NCI-H82 treated with DMSO at 0.1 percent for 48 hours (cell line): ENCODE data around the gene PDE6H.

Experiments
- DNase-seq: peaks from one replicate; lab custom pipeline; 2025; ENCODE audit not compliant: unreplicated experiment; lab: John Stamatoyannopoulos, UW

PDE6H gene

DNA sequence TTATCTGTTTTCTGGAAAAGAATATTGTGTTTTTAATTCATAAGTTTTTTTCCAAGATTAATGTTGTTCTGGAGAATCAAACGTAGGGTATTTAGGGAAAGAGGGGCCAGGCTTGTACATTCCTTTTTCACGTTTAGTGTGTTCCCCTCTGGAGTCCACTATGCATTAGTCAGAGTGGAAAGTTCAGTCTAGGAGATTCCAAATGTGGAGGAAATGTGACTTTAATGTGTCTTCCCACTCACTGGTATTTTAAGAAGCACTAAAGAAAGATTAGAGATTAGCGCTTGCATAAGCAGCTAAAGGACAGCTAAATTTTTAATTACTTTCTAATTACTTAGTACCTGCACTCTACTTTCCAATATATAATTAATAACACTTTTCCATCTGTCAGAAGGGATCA lies 4.4 kb upstream of the PDE6H start:
- peak; percentile 61 for DNase-seq

DNA sequence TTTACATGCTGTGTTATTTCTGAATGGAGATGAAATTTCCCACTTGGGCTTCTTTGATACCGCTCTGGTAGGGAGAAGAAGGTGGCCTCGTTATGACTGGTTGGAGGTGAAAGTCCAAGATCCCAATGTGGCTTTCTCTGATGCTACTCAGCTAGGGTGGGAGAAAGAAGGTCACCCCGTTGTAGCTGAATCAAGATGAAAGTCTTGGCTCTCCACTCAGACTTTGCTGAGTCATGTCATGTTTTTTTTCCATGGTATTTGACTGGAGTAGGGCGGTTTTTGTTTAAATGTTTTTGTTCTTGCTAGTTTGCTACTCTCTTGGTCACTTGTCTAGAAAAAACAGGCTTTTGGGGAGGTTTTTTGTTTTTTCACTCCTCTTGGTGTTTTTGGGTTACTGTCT lies 2.4 kb upstream of the PDE6H start:
- DNase-seq, result no peak

DNA sequence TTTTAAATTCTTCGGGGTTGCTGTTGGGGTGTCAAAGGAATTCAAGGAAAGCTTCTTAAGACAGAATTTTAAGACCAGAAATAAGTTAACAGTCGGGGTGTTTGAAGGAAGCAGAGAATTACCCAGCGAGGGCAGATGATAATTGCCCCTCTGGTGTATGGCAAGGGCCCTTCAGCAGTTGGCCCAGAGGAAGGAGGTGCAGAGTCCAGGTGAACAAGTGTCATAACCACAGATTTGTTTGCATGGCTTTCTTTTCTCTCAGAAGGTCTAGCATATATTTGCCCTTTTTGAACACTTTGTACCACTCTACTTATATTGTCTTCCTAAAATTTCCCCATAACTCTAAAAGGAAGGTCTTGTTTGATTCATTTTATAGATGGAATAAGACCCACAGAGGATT lies 1.8 kb downstream of the PDE6H start:
- DNase-seq, result no peak

DNA sequence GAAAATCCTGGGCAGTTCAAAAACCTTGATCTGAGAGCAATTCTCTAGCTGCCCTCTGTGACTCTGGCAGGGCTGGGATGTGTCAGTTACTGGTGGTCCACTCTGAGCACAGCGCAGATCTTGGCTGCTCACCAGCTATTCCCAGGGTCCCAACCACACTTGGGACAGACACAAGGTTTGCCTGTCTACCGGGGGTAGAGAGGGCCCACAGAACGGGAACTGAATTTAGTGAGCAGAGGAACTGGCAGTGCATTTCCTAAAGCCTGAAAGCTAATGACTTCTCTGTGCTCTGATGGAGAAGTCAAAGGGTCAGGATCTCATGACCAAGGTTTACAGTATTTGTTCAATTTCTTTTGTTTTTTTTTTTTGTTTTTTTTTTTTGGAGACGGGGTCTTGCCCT lies 2.6 kb downstream of the PDE6H start:
- DNase-seq, result no peak

DNA sequence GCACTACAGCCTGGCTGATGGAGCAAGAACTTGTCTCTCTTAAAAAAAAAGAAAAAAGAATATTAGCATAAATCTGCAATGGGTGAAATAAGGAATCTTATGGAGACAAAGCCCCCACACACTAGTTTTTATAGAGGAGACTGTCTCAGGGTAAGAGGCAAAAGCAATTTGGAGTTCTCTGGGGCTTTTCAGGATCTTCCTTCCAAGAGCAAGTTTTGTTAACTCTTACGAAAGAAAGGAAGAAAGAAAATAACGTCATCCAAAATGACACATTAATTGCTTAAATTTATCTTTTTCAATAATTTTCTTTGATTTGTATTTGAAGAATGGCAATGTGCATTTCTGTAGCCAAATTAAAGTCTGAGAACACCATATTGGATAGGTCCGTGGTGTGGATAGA lies 3.8 kb downstream of the PDE6H start:
- DNase-seq, result no peak

DNA sequence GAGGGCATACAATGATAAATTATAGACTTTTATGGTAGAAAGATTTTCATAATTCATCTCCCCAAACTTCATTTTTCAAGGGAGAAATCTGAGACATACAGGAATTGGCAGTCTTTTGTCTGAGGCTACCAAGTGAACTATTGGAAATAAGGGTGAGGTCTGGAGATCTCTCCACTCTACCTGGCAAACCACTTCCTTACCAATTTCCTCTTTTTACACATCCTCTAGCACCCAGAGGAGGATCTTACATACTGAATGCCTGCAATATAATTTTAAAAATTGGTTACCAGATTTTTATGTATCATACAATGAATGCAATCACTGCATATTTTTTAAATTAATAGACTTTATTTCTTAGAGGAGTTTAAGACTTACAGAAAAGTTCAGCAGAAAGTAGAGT lies 6.6 kb downstream of the PDE6H start:
- DNase-seq, result no peak

DNA sequence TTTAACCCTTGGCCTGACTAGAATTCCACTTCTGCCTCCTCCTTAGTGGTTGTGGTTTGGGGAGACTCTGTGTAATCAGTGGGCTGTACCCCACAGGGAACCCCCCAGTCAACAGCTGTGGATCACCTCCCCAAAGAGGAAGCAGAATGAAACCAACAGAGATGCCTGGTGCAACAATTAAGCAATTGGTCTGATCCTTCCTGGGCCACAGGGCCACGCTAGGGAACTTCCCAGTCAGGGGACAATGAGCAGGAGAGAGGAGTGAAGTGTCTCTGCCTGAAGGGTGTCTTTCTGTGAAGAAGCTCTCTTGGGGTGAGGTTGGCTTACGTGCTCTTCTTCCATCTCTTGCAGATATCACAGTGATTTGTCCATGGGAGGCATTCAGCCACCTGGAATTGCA lies 8.2 kb downstream of the PDE6H start:
- no peak for DNase-seq

DNA sequence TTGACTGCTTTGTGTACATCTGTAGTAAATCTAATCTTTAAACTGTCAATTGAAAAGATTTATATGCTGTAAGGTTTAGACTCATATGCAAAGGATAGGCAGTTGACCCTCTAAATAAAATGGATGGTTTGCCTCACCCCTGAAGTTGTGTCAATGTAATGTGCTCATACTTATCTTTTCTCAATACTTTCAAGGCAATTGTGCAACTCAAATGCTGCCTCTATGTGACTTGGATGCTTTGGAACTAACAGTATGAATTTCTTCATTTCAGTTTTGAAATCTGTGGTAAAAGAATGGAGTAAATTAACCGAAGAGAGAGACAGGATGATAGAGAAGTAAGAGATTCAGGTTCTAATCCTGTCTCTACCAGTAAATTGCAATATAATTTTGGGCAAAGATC lies 9.7 kb downstream of the PDE6H start:
- DNase-seq, result no peak

DNA sequence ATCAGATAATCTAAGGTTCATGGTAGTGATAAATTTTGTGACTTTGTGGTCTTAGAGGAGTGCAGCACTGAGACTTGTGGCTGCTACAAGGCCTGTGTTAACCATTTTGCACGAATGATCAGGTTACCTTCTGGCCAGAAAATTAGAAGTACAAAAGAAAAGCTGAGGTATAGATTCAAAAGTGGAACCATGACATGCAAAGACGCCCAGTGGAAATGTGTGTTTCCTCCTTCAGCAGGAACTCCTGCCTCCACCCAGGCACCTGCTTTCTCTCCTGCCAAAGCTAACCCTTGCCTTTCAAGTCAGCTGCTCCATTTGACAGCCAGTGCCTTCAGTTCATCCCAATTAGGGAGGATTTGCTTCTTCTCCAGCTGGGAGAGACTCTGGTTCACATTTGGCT lies 10.1 kb downstream of the PDE6H start:
- DNase-seq, result no peak

DNA sequence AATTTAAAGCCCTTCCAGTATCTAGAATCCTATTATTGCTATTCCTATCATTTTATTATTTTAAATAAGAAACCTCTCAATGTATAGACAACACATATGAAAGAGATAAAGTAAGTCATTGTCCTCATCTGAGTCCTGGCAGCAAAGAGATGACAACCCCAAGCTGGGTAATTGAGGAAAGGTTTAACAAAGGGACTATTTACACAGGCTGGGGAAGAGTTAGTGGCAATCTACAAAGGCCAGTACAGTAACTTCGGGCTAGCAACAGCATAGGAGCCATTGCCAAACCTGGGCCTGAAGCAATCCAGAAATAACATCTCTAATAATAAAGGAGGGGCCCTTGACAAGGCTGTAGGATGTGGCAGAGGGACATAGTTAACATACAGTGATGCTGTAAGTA lies 11.2 kb downstream of the PDE6H start:
- no peak for DNase-seq

DNA sequence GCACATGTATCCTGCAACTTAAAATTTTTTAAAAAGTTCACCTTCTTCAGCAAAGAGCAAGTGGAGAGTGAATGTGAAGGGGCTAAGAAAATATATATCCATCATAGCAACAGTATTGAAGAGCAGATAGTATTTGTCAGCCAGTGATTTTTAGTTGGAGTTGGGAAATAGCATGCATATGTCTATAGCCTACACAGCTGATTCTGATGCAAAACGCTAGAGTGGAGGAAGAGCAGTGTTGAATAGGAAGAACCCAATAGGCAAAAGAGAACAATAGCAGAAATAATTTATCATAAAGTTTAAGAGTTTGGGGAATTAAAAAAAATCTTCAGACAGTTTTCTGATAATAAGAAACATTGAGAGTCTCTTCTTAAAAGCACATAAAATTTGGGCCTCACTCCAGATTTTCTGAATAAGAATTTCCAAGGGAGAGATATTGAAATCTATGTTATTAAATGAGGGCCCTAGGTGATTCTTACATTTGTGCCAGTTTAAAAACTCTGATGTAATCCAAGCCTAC lies 12.0 kb downstream of the PDE6H start:
- DNase-seq, result no peak

DNA sequence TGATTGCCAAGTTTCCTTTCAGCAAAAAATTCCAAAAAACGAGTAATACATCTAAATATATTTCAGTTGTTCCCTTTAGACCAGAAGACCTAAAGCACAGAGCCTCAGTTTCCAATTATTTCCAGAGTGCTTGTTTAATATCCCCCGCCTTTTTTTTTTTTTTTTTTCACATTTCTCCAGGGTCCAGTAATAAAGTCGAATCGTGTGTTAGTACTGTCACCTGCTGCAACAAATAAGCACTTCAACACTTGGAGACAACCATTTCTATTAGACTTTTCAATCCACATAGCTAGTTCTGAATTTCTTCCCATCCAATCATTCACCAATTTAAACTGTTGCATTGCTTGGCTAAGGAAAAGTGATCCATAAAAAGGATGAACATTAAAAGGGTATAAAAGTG lies 13.6 kb downstream of the PDE6H start:
- DNase-seq, result no peak

DNA sequence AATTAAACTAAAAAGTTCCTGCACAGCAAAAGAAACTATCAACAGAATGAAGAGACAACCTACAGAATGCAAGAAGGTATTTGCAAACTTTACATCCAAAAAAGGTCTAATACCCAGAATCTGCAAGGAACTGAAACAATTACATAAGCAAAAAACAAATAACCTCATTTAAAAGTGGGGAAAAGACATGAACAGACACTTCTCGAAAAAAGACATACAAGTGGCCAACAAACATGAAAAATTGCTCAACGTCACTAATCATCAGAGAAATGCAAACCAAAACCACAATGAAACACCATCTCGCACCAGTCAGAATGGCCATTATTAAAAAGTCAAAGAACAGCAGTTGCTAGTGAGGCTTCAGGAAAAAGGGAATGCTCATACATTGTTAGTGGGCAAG lies 15.2 kb downstream of the PDE6H start:
- DNase-seq, result no peak

DNA sequence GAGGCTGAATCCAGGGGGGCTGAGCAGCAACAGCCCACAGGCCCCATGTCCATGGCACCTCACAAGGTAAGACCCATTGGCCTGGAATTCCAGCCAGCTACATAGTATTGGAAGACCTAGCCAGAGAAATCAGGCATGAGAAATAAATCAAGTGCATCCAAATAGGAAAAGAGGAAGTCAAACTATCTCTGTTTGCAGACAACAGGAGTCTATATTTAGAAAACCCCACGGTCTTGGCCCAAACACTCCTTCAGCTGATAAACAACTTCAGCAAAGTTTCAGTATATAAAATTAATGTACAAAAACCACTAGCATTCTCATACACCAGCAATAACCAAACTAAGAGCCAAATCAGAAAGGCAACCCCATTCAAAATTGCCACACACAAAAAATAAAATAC lies 16.9 kb downstream of the PDE6H start:
- DNase-seq, result no peak

DNA sequence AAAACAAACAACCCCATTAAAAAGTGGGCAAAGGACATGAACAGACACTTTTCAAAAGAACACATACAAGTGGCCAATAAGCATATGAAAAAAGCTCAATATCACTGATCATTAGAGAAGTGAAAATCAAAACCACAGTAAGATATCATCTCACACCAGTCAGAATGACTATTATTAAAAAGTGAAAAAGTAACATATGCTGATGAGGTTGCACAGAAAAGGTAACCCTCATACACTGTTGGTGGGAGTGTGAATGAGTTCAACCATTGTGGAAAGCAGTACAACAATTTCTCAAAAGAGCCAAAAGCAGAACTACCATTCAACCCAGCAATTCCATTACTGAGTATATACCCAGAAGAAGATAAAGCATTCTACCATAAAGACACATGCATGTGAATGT lies 18.2 kb downstream of the PDE6H start:
- no peak for DNase-seq

DNA sequence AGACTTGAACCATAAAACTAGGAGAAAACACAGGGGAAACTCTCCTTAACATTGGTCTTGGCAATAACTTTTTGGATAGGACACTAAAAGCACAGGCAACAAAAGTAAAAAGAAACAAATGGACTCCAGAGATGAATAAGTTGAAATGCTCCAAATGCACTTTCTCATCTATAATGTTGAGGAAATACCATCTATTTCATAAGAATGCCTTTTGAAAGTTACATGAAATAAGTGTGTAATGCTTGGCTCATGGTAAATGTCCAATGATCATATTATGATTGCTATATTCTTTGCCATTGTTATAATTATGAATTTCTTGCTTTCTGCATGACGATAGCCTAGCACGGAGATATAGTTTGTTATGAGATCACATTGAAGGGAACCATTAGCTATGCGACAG lies 19.8 kb downstream of the PDE6H start:
- no peak for DNase-seq

DNA sequence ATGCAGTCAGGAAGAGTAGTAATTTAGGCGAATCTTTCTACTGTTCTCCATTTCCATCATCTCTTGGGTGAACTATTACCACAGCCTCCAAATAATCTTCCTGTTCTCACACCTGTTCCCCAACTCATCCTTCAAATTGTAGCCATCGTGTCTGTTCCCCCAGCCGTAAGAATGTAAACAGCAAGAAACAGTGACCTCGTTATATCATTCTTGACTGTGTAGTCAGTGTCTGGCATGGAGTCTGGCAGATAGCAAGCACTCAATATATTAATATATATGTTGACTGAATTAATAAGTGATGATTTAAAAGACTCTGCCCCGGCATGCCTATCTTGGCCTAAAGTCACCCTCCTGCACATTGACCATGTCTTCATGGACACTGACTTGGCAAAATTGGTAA lies 20.3 kb downstream of the PDE6H start:
- DNase-seq, result no peak

DNA sequence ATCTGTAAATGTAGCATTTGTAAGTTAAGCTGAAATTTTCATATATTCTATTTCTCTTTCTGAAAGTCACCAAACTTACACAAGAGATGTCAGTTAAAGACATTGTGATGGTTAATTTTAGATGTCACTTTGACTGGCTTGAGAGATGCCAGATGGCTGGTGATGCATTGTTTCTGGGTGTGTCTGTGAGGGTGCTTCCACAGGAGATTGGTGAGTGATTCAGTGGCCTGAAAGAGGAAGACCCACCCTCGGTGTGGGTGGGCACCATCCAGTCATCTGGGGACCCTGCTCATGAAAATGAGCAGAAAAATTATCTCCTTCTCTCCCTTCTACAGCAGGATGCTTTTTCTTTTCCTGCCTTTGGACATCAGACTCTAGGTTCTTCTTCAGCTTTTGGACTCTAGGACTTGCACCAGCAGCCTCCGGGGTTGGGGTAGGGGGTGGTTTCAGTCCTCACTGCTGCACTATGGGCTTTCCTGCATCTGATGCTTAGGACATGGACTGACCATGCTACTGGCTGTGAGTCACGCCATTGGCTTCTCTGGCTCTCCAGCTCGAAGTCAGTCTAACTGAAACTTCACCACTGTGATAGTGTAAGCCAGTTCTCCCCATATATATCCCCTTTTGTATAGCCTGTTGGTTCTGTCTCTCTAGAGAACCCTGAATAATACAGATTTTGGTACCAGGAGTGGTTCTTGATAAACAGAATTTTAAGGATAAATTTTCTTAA lies 20.9 kb downstream of the PDE6H start:
- DNase-seq, result no peak

DNA sequence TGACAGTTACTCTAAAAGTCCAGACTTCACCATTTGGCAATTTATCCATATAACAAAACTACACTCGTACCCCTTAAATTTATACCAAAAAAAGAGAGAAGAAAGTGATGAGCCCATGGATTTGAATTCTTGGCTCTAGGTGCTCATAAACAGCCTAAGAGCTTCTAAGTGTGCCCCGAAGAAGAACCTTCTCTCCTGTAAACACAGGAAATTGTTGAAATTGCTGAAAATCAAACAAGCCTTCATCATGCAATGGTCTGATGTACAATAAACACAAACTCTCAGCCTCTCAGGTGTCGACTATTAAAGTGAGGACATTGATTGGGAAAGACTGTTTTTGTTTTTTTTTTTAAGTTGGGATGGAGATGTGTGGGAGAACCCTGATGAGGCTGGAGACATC lies 21.8 kb downstream of the PDE6H start:
- DNase-seq, result no peak

DNA sequence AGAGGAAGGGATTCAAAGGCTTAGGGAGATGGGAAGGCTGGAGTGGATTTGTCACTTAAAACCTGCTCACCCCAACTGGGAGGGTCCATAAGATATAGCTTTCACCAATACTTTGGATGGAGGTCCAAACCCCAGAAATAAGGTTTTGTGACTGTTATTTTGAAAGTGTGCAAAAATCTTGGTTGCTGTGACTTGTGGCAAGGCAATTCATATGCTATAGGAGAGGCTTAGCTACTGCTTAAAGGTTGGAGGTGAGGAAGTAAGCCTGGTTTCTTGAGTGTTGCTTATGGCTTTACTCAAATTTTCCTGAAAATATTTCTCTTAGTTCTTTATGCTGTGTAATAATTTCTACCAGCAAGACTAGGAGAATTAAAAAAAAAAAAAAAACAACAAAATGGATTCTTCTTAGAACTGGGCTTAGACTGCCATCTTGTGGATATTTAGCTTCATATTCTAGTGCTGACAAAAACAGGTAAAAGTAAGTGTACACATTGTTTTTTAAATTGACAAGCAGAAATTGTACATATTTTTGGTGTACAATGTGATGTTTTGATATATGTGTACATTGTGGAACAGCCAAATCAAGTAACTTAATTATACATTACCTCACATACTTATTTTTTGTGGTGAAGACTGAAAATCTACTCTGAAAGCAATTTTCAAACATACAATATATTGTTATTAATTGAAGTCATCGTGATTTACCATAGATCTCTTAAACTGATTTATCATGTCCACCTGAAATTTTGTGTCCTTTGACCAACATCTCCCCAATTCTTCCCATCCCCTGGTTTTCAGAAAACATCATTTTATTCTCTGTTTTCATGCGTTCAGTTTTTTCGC lies 23.0 kb downstream of the PDE6H start:
- DNase-seq, result peak; percentile 51

DNA sequence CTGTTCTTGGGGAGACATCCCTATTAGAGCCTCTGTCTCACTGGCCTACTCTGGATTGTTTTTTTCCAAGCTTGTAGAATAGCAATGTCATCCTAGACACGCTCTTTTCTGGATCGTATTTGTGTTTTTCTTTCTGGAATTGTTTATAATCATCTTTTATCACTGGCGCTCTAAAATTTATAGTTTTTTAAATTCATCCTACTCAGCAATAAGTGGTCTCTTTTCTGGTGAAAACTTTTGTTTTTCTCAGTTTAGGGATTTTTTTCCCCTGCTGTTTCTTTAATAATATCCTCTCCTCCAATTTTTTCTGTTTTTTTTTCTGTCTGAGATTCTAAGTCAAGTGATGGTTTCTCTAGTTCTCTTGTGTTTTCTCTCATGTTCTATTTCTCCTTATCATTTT lies 25.2 kb downstream of the PDE6H start:
- no peak for DNase-seq

DNA sequence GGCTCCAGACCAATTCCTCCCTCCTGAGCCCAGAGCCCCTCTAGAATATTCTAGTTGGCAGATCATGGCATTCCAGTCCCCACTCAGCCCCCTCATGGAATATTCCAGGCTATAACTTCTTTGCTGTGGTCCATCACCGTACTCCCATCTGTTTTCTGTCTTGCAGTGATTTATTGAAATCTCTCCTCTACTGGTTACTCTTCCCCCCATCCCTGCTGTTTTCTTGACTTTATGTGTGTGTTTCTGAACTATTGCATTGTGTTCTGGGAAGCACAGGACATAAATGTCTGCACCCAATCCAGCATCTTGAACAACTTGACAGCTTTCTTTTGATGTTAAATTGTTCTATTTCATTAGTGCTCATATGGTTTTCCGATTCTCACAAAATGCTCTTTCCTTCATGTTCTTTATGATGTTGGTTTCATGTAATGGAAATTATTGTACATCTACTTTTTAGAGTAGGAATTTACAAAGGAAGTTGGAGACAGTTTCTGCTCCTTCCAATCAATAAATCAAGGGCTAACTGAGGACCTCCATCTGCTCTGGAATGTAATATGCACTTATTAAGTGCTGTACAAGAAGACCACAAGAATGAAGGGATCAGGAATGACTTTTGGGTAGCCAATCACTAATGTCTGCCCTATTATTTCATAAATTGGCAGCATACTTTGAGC lies 26.3 kb downstream of the PDE6H start:
- no peak for DNase-seq
